SU-DHL-6 (cell line): ENCODE data around the gene IL32.

Source experiments
- CTCF ChIP-seq: fragments of 200-600 bp; sonication (generic); IDR thresholded peaks from one replicate; pipeline ENCODE4 v1.5.1; 2017; ENCODE audit warnings: antibody characterized with exemption, mild to moderate bottlenecking, low read length, moderate library complexity; ENCODE audit not compliant: insufficient read depth, poor library complexity, severe bottlenecking
- EZH2phosphoT487 ChIP-seq: fragments of 200-600 bp; sonication (generic), shearing (Covaris generic); conservative IDR thresholded peaks from 2 replicates; pipeline ENCODE4 v1.6.1; 2018; ENCODE audit warnings: mild to moderate bottlenecking, antibody characterized with exemption, low read length, moderate library complexity, mixed read lengths

- TF ChIP-seq CTCF (no peak), EZH2phosphoT487 (no peak)
Measured at GRCh38 chr16:3054965-3055733, 10.3 kb upstream of the IL32 start.
